Bronchial epithelial cell (primary cell): ENCODE measurements around the gene TJP2. TPM values are rescaled to one million over a fixed set of nuclear protein-coding genes. Genes with fewer than 3 reads are reported as not detected.

Experiments
- DNase-seq: peaks from one replicate; pipeline ENCODE4 v3.0.0-alpha.2; 2010; ENCODE audit warnings: low read depth
- FAIRE-seq: peaks from 2 replicates; lab custom pipeline; 2011; peaks lifted over from hg19 to GRCh38; lab: Jason Lieb, UNC
- H3K27me3 ChIP-seq: 2 replicates; pipeline ENCODE4 v1.5.1; 2011; ENCODE audit warnings: low read length; ENCODE audit not compliant: control insufficient read depth, insufficient read depth
- H3K36me3 ChIP-seq: 2 replicates; pipeline ENCODE4 v1.5.1; 2011; ENCODE audit warnings: low read length; ENCODE audit not compliant: control insufficient read depth, insufficient read depth
- H3K4me3 ChIP-seq: 2 replicates; pipeline ENCODE4 v1.5.1; 2011; ENCODE audit warnings: mild to moderate bottlenecking, low read depth, low read length, control low read depth
- total RNA-seq: library from RNA; depleted of rRNA; stranded (reverse); fragments of >200 nt; gene quantifications from 2 replicates; pipeline ENCODE4 v1.2.1, GENCODE V29; 2014
- TF ChIP-seq, protein P1 (sequence below): IDR thresholded peaks from 2 replicates; pipeline ENCODE4 v1.5.1; 2011; ENCODE audit warnings: mild to moderate bottlenecking, moderate library complexity, low read length, control low read depth, inconsistent platforms; ENCODE audit not compliant: insufficient read depth, severe bottlenecking

TJP2 gene
- total RNA-seq, 1 donor from 2014 or later: 80.3 TPM

DNA sequence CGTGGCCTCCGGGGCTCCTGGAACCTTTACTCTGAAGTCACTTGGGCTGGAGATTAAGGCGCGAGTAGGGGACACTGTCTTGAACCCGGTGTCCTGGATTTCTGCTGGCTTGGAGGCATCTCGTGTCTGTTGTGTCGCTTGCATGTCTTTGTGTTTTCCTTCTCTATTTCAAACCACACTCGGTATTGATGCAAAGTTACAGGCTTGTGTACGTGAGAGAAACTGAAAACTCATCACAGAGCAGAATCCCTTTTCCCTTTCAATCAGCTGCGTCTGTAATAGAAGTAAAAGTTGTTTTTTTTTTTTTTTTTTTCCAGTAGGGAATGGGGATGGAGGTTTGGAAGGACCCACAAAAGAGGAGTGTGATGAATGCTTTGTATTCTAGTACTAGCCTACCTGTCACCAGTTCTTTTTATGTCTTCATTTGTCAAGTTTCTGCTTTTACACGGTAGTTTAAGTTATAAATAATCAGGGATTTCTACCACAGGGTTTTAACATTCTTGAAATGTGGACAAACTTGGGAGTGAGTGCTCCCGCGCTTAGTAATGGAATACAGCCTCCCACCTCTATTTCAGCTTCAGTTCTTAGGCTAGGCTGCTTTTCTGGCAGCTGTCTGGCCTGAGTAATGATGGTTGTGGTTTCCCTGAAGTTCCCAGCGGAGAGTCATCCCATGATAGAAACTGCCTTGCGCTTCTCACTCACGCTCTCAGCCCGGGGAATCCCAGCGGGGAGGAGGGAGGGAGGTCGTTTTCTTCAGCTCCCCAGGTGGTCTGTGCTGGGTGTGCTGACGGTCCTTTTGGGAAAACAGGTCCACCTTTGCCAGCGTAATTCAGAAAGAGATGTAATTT lies 763 bp downstream of the TJP2 start:
- H3K27me3 ChIP-seq: no peaks in the 10 kb centered on the region
- H3K36me3 ChIP-seq: no peaks in the 10 kb centered on the region
- TF ChIP-seq, protein P1, sequence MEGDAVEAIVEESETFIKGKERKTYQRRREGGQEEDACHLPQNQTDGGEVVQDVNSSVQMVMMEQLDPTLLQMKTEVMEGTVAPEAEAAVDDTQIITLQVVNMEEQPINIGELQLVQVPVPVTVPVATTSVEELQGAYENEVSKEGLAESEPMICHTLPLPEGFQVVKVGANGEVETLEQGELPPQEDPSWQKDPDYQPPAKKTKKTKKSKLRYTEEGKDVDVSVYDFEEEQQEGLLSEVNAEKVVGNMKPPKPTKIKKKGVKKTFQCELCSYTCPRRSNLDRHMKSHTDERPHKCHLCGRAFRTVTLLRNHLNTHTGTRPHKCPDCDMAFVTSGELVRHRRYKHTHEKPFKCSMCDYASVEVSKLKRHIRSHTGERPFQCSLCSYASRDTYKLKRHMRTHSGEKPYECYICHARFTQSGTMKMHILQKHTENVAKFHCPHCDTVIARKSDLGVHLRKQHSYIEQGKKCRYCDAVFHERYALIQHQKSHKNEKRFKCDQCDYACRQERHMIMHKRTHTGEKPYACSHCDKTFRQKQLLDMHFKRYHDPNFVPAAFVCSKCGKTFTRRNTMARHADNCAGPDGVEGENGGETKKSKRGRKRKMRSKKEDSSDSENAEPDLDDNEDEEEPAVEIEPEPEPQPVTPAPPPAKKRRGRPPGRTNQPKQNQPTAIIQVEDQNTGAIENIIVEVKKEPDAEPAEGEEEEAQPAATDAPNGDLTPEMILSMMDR: no peak
- FAIRE-seq (no peak), DNase-seq (peak; percentile 96)
- H3K4me3 ChIP-seq: peak overlapping the region; percentile 70

DNA sequence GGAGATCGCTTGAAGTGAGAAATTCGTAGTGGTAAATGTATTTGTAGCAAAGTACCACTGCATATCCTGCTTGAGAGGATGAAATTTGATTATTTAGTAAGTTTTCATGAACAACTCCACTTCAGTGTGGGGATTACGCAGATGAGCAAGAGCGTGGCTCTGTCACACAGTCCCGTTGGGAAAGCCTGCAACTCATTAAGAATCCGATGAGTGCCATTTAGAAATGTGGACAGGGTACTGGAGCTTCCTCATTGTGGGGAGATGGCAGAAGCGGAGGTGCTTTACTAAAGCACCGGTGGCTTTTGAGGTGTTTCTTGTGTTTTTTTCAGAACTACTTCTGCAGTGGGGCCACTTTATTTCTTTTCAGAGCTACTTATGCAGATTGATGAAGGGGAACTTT lies 1.4 kb downstream of the TJP2 start:
- no peaks in the 10 kb centered on the region for H3K36me3 ChIP-seq
- no peak for DNase-seq
- H3K4me3 ChIP-seq: no peak overlapping the region
- TF ChIP-seq, protein P1: no peak
- H3K27me3 ChIP-seq: no peaks in the 10 kb centered on the region
- no peak for FAIRE-seq

DNA sequence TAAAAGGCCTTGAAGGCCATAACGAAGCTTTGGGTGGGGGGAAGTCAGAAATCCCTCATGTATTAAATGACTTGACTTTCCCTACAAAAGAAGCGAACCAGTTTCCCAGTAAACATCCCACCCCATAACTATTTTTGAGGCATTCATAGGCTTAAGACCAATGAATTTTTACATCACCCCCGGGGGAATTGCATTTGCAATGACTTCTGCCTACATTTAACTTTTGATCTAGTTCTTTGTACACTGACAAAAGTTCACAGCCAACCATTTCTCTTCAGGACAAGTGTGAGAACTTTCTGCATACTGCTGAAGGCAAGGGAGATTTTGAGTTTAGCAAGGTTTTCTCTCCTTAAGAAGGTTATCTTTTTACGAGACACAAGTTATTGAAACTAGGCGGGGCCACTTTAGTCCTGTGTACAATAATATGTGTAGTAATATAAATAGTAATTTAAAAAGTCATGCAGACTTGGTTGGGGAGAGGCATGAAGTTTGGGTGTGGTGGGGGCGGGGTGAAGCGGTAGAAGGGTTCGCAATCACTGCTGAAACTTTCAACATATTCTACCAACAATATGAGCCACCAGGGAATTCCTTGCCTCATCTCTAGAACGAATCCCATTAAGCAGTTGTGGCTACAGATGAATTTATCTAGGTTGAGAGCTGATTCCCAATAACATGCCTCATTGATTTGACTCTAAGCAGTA lies 2.5 kb downstream of the TJP2 start:
- FAIRE-seq (no peak), DNase-seq (peak; percentile 50)
- TF ChIP-seq, protein P1: no peak

DNA sequence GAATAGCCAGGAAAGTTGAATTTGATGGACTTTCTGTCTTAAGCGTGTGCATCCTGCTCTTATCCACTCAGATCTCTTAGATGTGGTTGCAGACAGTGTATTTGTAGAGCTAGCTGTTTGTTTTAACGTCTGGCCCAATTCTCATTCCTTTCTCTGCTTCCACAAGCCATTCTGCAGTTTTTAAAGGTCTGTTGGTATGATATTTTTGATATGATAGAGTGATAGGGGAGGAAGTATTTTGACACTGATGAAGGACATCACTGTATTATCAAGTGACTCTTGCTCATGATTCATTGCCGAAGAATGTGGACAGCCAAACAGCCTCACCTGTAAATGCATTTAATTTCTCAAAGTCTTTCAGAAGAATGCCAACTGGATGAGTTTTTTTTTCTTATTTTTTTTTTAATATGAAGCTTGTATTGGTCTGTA lies 4.5 kb downstream of the TJP2 start:
- H3K27me3 ChIP-seq: no peaks in the 10 kb centered on the region
- FAIRE-seq (no peak), DNase-seq (peak; percentile 80)
- H3K4me3 ChIP-seq: no peak overlapping the region
- TF ChIP-seq, protein P1: no peak
- no peaks in the 10 kb centered on the region for H3K36me3 ChIP-seq

More for the DNA sequence above, 2.5 kb downstream of the TJP2 start:
- no peaks in the 10 kb centered on the region for H3K36me3 ChIP-seq
- no peak overlapping the region for H3K4me3 ChIP-seq
- H3K27me3 ChIP-seq: no peaks in the 10 kb centered on the region

DNA sequence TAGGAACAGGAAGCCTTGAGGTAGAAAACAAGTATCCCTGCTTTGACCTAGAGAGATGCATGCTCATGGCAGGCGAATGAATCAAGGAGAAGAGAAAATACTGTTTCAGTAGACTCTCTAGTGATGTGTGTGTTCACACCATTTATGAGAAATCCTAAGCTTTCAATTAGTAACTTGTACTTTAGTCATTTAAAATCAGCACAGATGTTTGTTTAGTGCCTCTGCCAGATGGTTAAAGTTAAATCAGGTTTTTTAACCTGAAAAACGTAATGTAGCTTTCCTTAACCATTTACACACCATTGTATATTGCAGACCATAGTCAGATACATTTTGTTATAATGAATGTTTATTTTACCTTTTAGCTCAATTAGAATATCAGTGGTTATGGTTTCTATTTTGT lies 5.0 kb downstream of the TJP2 start:
- Histone ChIP-seq H3K36me3 (no peaks in the 10 kb centered on the region), H3K4me3 (no peak overlapping the region), H3K27me3 (no peaks in the 10 kb centered on the region)
- FAIRE-seq (no peak), DNase-seq (no peak)
- TF ChIP-seq, protein P1: no peak
